A204.1 (cell line): ENCODE measurements around the gene SCFD2.

Source experiments
- FAIRE-seq: peaks from 2 replicates; lab custom pipeline; 2012; peaks lifted over from hg19 to GRCh38; lab: Jason Lieb, UNC

SCFD2 gene

DNA sequence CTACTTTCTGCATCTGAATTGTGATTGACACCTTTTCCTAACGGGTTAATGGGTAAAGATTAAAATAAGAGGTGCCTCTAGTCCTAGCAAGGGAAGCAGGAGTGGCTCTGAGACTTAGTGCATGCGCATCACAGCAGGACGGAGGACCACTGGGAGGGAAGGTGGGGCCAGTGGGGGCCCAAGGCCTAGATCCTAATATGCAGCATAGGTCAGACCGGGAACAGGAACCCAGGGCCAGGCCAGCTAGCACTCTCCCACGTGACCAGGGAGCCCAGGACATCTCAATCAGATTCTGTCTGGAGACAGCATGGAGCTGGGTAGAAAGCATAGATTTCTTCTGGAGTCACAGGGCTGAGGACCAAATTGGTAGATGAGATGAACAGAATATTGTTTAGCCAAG is 448.0 kb downstream of the SCFD2 start:
- no peak for FAIRE-seq

DNA sequence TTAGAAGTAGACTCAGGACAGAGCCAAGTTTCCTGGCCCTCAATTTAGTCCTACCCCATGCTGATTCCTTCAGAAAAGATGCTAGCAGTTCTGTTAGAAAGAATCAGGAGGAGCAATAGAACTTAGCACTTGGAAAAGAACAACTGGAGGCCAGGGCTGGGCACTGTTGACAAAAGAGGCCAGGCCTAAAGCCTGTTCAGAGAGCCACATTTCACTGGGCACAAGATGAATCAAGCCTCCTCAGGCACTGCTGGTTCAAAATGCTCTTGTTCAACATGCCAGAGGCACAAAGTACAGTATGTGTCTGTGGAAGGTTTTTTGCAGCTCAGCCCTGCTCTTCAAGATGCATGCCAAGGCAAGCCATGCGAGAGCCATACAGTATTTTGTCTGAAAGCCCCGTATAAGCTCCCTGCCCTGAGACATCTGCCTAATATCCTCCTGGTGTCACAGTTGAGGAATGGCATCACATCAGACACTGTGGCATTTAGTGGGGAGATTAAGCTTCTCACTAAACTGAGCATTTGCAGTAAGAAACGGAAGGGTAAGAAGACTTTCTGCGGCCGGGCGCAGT is 450.0 kb downstream of the SCFD2 start:
- FAIRE-seq = no peak

DNA sequence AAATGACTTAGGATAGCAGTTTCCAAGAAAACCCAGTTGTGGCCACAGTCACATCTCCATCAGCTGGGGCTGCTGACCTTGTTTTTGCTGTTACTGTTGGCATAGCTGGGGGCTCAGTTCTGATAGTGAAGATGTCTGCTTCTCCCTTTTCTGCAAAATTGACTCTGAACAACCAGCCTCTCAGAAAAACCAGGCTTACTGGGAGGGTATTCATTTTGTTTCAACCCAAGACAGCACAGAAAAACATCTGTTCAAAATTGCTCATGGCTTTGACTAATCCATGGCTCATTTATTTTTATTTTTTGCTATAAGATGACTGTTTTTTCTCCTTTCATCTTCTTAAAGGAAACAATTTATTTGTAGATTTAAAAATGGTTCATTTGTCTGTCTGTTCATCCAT is 450.7 kb downstream of the SCFD2 start:
- no peak for FAIRE-seq

DNA sequence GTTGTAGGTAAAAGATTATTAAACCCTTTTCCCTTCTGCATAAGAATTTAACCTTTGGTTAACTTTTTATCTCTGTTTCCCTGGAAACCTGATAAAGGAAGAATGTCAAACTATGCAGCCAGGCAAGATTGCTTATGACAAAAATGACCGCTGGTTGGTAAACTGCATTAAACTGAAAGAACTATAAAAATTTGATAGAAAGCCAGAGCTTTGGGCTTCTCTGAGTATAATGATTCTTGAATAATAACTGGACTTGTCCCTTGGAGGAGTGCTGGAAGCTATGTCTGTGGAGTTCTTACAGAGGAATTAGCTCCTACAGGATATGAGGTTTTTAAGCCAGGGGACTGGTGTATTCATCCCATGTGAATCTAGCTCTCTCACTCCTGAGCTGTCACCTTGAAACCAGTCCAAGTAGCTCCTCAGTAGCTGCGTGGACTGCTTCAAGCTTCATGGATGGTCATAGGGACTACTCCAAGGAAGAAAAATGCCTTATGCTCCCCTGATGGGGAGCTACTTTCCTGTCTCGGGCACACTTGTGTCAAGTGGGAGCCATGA is 451.7 kb downstream of the SCFD2 start:
- no peak for FAIRE-seq

DNA sequence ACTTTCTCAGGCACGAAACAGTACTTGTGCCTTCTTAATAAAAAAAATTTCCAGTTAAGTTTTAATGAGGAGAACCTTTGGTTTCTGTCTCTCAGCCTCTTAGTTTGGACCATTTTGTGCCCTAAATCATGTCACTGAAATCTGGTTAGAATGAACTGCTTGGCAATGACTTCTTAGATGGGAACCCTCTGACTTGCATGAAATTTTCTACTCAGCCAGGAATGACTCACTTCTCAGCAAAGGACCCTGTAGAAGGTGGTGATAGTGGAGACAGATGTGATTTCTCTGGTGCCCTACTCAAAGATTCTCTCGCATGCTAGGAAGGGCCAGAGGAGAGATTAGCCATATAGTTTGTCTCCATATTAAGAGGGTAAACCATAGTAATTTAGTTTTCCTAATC is 453.3 kb downstream of the SCFD2 start:
- FAIRE-seq = no peak

DNA sequence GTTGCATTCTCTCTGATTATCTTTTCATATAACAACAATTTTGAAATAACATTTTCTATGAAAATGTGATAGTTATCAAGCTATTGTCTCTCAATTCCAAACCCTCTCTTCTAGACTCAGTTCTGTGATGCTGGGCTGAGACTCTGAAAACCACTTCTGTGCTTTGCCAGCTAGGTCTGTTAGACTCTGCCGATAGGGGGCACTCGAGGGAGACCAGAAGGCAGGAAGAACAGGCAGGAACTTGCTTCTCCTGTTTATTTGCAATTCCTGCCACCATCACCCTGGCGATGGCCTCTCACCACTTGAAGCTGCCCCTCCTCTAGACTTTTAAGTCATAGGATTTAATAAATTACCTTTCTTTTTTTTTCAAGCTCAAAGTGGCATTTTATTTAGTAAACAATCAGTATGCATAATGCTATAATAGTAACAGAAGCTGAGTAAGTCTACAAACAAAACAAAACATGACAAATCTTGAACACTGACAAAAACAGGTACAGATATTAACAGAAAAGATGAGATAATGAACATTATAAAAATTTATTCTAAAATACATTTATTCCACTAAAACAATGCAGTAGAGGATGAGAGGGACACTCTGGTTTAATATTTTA is 454.1 kb downstream of the SCFD2 start:
- no peak for FAIRE-seq

DNA sequence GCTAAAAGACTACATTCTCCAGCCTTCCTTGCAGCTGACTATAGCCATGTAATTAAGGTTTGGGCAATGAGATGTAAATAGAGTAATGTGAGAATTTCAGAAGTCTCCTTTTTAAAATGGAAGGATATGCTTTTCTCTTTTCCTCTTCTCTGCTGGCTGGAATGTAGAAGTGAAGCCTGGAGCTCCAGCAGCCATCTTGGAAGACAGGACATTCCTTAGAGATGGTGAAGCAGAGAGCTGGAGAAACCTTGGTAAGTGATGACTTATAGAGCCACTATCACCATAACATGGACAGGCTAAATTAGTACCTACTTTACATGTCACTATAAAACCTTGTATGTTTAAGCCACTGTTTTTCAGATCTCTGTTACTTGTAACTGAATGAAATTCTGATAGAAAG is 455.7 kb downstream of the SCFD2 start:
- FAIRE-seq = no peak

DNA sequence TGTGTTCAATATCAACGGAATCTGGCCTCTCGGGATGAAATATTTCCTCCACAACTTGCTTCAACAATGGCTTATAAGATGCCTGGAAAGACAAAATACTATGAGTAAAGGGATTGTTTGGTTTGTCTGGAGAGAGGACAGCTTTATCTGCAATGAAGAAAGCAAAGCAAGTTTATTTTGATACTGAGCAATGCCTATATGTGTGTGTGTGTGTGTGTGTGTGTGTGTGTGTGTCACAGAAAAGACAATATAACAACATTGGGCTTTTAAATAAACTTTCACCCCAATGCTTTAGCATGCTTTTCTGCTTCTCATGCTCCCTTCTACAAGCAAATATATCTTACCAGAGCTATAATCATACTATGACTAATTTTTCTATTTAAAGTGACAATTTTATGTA is 458.4 kb downstream of the SCFD2 start:
- FAIRE-seq = no peak

DNA sequence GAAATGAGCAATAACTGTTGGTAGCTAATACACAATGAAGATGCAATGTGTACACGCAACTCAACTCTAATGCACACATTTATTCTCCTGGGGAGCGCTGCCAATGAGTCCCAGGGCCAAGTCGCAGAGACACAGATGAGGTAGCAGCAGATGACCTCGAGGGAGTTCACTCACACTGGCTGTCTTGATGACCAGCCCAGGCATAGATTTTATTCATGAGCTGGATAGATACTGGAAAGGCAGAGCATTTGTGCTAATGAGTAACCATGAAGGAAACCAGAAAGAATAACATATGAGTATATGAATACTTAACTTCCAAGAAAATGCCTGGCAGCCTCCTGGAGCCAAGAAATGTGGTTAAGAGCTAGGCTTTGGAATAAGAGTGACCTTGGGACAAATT is 461.4 kb downstream of the SCFD2 start:
- FAIRE-seq = no peak

DNA sequence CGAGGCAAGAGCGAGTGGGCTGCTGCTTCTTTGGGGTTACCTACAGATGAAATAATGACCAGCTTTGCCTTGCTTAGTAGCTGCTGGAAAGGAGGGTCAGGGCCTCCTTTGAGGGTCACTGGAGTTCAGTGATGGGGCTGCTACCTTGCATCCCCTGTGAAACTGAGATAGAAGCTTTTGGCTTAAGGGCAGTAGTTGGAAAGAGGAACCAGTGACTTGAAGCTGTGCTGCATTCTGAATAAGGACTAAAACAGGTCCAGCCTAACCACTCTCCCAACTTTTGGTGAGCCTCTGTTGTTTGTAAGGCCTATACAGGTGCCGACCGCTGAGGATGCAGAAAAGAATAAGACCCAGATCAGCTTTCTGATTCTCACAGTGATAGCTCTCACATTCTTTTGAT is 462.6 kb downstream of the SCFD2 start:
- no peak for FAIRE-seq

DNA sequence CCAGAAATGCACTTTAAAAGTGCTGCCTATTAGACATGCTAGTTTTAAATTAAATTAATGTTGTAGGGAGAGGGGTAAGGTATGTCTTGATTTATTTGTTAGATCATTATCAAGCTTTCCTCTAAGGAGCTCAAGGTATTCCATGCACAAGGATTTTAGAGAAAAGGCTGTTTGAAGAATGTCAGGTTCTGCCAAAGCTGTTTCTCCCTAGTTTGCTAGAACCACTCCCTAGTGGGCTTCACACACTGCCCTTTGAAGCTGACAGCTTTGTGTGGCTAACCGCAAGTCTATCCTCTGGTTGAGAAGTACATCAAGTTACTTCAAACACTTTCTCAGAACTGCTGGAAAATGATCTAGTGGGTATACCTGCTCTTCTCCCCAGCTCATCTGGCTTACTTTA is 471.4 kb downstream of the SCFD2 start:
- no peak for FAIRE-seq

DNA sequence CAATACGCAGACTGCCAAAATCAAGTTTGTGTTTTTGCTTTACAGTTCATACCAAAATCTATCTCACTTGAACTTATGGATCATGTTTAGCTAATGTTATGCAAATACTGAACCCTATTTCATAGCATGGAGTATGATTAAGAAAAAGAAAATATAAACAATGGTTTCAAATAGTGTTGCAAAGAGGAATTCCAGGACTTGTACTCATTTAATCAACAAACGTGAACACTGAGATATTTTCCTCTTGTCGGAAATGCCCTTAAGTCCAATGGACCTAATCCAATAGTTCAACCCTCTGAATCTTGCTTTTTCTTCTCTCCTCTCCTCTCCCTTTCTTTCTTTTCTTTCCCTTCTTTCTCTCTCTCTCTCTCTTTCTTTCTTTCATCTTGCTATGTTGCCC is 473.0 kb downstream of the SCFD2 start:
- no peak for FAIRE-seq

DNA sequence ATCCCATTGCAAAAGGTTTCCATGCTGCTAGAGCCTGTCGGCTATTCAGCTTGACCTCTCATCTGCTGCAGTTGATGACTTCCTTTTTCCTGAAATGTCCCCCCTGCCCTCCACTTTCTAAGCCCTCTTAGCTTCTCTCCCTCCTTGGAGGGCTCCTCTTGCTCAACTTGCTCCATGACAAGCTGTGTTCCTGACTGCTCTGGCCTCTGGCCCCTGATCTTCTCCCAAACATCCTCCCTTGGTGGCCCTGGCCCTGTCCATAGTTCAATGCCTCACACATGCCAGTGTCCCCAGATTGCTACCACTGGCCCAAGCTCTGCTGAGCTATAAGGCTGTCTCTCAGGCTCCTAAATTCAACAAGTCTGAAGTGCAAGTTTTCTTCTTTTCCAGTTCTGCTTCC is 474.1 kb downstream of the SCFD2 start:
- no peak for FAIRE-seq

DNA sequence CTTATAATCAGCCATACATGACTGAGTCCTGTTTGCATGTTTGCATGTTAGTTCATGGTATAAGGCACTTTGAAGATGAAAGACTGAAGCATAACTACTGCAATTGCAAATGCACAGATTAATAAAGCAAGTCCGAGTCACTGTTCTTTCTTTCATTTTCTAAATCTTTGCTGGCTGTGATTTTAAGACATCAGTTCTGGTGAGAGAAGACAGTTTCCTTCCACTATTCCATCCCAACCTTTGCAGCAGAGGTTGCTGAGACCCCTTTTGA is 475.4 kb downstream of the SCFD2 start:
- no peak for FAIRE-seq

DNA sequence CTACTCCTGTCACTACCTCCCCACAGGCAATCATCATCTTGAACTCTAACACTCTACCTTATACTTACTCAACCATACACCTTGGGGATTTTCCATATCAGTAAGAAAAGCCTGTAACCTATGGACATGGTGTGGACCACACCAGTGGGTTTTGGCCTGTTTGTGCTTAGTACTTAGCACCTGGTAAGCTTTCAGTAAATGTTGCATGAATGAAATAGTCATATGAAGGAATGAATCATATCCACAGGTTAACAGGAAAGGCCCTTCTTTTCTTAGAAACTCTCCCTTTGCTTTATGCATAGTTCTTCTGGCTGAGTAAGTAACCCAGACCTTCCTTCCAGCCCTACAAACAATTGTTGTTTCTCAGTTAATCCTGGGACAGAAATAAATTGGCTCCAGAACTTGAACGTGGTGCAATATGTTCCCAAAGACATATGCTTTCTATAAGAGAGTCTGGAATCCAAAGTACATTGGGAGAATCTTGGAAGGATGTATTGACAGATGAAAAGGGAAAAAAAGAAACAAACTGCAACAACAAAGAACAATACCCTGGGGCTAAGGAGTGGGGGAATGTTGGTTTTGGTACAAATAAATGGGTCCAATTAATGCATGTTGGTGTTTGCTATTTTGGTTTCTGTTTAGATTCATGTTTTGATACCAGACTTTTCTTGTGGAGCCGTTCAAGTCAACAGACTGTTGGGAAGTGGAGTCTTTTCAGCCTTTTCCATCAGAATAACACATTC is 475.9 kb downstream of the SCFD2 start:
- FAIRE-seq = no peak

DNA sequence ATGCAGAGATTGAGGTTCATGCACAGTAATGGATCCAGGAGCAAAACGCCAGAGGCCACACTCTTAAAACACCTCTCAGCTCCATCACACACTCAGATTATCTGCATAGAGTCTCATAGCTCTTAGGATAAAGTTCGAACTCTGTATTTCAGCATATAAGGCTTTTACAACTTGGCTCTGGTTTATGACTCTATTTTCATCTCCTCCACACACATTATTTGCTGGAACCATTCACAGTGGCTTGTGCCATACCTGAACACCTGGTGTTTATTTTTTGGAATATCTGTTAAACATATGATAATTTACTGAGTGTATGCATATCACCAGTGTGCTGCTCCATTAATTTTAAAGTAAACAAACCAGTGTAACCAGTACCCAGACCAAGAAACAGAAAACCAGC is 476.5 kb downstream of the SCFD2 start:
- FAIRE-seq = no peak

DNA sequence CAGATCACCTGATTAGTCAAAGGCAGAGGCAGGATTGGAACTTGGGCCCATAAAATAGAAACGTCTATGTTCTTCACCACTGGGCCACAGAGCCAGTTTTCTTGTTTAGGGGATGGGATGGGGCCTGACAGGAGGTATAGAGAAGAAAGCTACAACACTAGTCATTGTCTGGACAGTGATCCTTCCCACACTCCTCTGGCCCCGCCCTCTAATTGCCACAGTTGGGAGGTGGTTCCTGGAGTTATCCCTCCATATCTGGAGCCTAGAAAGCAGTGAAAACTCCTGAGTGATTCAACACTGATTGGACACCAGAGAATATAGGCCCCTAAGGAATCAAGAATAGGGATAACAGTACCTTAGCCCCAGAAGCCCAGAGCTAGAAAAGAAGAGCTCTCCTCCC is 480.9 kb downstream of the SCFD2 start:
- FAIRE-seq = no peak

DNA sequence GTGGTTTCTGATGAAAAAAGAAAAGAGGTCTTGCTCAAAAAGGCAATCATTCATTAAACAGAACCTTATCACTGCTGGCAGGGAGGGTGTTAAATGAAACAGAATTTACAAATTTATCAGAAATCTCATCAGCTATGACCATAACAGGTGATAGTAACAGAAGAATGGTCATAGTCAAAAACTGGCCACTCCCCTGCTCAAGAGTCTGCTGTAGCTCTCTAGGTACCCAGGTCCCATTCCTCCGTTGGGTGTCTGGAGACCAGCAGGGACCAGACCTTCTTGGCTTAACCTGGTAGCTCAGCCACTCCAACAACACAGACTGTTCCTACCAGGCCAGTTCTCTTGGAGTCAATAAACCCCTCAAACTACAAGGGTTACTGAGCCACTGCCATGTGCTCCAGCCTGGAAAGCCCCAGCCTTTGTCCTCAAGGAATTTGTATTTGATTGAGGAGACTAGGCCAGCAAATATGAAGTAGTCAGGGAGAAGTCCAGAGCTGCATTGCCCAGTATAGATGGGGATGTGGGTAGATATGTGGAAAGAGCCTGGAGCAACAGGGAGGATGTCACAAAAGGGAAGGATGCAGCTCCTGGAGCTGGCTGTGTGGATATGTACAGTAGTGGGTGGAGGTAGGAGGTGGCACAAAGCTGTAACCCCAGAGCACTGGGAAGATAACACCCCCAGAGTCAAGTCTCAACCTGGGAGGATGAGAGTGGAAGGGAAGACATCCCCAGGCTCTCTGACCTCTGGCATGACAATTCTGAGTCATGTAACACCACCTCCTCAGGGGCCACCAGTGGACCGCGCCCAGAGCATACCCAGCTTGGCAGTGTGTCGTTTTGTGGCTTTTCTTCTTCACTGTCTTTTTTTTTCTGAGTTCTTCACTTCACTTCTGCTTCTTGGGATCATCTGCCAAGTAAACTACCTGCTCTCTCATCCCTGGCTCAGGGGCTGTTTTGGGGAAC is 481.9 kb downstream of the SCFD2 start:
- no peak for FAIRE-seq

DNA sequence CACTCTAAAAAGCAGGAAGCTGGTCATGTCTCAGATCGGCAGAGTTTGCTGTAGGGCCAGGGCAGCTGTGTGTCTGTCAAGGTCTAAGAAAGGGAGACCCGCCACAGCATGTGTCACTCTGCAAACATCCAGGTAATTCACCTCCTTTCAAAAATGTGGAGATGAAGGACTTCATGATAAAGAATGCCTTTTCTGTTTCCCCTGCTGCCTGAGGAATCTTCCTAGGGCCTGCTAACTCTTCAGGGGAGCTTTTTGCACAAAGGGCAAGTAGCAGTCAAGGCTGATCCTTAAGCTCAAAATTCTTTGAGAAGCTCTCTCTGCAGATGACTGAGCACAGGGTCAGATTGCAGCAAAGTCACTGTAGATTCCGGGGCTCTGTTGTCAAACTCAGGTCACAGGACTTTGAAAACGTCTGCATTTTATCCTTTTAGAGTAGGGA is 482.7 kb downstream of the SCFD2 start:
- FAIRE-seq = no peak

DNA sequence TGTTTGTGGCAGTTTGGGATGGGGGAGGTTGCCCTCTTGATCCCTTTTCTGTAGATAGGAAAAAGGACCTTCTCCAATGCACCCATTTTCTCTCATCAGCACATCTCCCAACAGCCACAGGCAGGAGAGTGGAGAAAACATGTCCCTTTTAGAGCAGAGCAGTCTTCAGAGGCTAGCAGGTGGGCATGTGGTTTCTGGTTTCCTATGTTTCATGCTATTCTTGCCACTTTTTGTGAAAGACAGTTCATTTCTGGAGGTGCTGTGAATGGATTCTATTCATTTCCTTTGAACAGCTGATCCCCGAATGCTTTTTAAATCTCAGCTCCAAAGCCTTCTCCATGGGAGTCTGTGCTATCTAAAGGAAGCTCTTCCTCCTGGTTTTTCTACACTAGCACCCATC is 484.9 kb downstream of the SCFD2 start:
- no peak for FAIRE-seq

DNA sequence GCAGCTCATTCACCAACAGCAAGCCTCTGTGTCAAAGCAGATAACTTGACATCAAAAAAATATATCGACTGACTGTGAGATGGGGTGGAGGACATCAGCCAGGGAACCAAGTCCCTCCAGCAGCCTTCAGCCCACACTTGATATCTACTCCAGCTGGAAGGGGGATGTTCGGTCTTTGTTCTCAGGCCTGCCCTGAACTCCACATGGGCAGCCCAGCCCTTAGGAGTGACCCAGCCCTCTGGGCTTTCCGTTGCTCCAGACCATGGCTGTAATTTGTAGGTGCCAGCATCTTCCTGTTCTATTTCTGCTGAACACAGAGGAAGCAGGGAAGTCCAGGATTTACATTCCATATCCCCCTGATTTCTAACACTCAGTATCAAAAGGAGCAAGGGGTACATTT is 486.4 kb downstream of the SCFD2 start:
- FAIRE-seq = no peak

DNA sequence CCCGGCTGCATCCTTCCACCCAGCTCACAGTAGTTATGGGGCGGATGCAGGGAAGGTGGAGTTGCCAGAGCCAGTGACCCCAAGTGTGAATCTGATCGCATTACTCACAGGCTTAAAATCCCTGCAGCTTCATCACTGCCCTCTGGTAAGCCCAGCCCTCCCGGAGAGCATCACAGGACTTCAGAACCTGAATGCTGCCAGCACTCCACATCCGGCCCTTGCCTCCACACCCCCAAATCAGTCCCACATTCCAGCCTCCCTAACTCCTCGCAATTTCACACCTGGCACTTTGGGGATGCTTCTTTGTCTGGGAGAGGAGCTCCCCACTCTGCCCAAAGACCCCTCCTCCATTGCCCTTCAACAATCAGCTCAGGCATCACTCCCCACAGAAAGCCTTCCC is 488.2 kb downstream of the SCFD2 start:
- no peak for FAIRE-seq

DNA sequence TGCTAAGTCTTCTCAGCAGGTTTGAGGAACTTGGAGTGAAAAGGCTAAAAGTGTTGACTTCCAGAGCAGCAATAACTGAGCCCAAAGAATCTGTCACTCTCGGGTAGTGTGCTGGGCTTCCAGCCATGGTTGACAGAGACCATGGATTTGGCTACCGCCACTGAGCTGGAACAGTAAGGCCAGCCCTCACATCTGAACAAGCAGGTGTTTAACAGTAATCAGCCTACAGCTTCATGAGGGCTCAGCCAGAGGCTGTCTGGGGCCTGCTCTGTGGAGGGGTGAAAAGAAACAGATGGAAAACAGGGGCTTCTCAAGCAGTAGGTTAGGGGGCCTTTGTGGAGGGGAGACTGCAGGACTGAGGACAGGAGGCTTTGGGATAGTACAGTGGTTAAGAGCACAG is 488.8 kb downstream of the SCFD2 start:
- FAIRE-seq = no peak
